ENCODE data around the gene STEAP1.
"Not testable (repeated sequence)": the region's sequence is repeated elsewhere in the genome, so short reads cannot be mapped to it uniquely, and the experiment has no call there.

Gene STEAP1

GRCh38 chr7:90153943-90154771 is at the start of gene STEAP1:
Gene STEAP1 (plus strand): TSS chr7:90154469. CDS start chr7:90159789, 5,320 bp downstream.
- H3K9me3 ChIP-seq (ENCODE audit: control insufficient read depth, insufficient read depth, low read length); H3K4me1 ChIP-seq (ENCODE audit: insufficient read depth, low read length); H3K36me3 ChIP-seq (ENCODE audit: insufficient read depth, low read length): not testable (repeated sequence)
- peak within 1 kb of the TSS; percentile 73 for H3K9ac ChIP-seq (ENCODE audit: low read depth, low read length)

- not testable (repeated sequence) for H3K4me1 ChIP-seq (ENCODE audit: insufficient read depth, low read length); H3K9ac ChIP-seq (ENCODE audit: low read depth, low read length); H3K9me3 ChIP-seq (ENCODE audit: control insufficient read depth, insufficient read depth, low read length); H3K36me3 ChIP-seq (ENCODE audit: insufficient read depth, low read length)
Observed at GRCh38 chr7:90114972-90115371, 39.3 kb upstream of the STEAP1 start.

GRCh38 chr7:90118551-90119177 is 35.6 kb upstream of the STEAP1 start:
- H3K4me1 ChIP-seq (ENCODE audit: insufficient read depth, low read length); H3K36me3 ChIP-seq (ENCODE audit: insufficient read depth, low read length); H3K9me3 ChIP-seq (ENCODE audit: control insufficient read depth, insufficient read depth, low read length): not testable (repeated sequence)
- H3K9ac ChIP-seq (ENCODE audit: low read depth, low read length): peak overlapping the region; percentile 63

- Histone ChIP-seq H3K4me1 (ENCODE audit: insufficient read depth, low read length) (no peaks in the 10 kb centered on the region), H3K36me3 (ENCODE audit: insufficient read depth, low read length) (no peaks in the 10 kb centered on the region), H3K9ac (ENCODE audit: low read depth, low read length) (peak overlapping the region; percentile 63), H3K9me3 (ENCODE audit: control insufficient read depth, insufficient read depth, low read length) (no peaks in the 10 kb centered on the region)
Observed at GRCh38 chr7:90119178-90119971, 34.9 kb upstream of the STEAP1 start.

GRCh38 chr7:90120205-90120604 is 34.1 kb upstream of the STEAP1 start:
- H3K9ac ChIP-seq (ENCODE audit: low read depth, low read length); H3K9me3 ChIP-seq (ENCODE audit: control insufficient read depth, insufficient read depth, low read length); H3K36me3 ChIP-seq (ENCODE audit: insufficient read depth, low read length); H3K4me1 ChIP-seq (ENCODE audit: insufficient read depth, low read length): not testable (repeated sequence)

- not testable (repeated sequence) for H3K4me1 ChIP-seq (ENCODE audit: insufficient read depth, low read length); H3K9ac ChIP-seq (ENCODE audit: low read depth, low read length); H3K9me3 ChIP-seq (ENCODE audit: control insufficient read depth, insufficient read depth, low read length); H3K36me3 ChIP-seq (ENCODE audit: insufficient read depth, low read length)
Observed at GRCh38 chr7:90131746-90132145, 22.5 kb upstream of the STEAP1 start.

- not testable (repeated sequence) for H3K9me3 ChIP-seq (ENCODE audit: control insufficient read depth, insufficient read depth, low read length); H3K4me1 ChIP-seq (ENCODE audit: insufficient read depth, low read length); H3K9ac ChIP-seq (ENCODE audit: low read depth, low read length); H3K36me3 ChIP-seq (ENCODE audit: insufficient read depth, low read length)
Observed at GRCh38 chr7:90147079-90147960, 6.9 kb upstream of the STEAP1 start.

- not testable (repeated sequence) for H3K4me1 ChIP-seq (ENCODE audit: insufficient read depth, low read length); H3K9me3 ChIP-seq (ENCODE audit: control insufficient read depth, insufficient read depth, low read length); H3K9ac ChIP-seq (ENCODE audit: low read depth, low read length); H3K36me3 ChIP-seq (ENCODE audit: insufficient read depth, low read length)
Observed at GRCh38 chr7:90149428-90149827, 4.8 kb upstream of the STEAP1 start.

- H3K4me1 ChIP-seq (ENCODE audit: insufficient read depth, low read length); H3K9ac ChIP-seq (ENCODE audit: low read depth, low read length); H3K36me3 ChIP-seq (ENCODE audit: insufficient read depth, low read length); H3K9me3 ChIP-seq (ENCODE audit: control insufficient read depth, insufficient read depth, low read length): not testable (repeated sequence)
Observed at GRCh38 chr7:90151884-90152283, 2.4 kb upstream of the STEAP1 start.

- not testable (repeated sequence) for H3K36me3 ChIP-seq (ENCODE audit: insufficient read depth, low read length); H3K9ac ChIP-seq (ENCODE audit: low read depth, low read length)
Observed at GRCh38 chr7:90152642-90153253, 1.5 kb upstream of the STEAP1 start.

GRCh38 chr7:90155206-90155605 is 937 bp downstream of the STEAP1 start:
- Histone ChIP-seq H3K36me3 (ENCODE audit: insufficient read depth, low read length) (no peaks in the 10 kb centered on the region), H3K9ac (ENCODE audit: low read depth, low read length) (no peak overlapping the region), H3K9me3 (ENCODE audit: control insufficient read depth, insufficient read depth, low read length) (no peaks in the 10 kb centered on the region), H3K4me1 (ENCODE audit: insufficient read depth, low read length) (no peaks in the 10 kb centered on the region)

More at GRCh38 chr7:90152642-90153253, 1.5 kb upstream of the STEAP1 start:
- H3K4me1 ChIP-seq (ENCODE audit: insufficient read depth, low read length); H3K9me3 ChIP-seq (ENCODE audit: control insufficient read depth, insufficient read depth, low read length): not testable (repeated sequence)

- H3K36me3 ChIP-seq (ENCODE audit: insufficient read depth, low read length); H3K9me3 ChIP-seq (ENCODE audit: control insufficient read depth, insufficient read depth, low read length); H3K4me1 ChIP-seq (ENCODE audit: insufficient read depth, low read length); H3K9ac ChIP-seq (ENCODE audit: low read depth, low read length): not testable (repeated sequence)
Observed at GRCh38 chr7:90157331-90157730, 3.1 kb downstream of the STEAP1 start.

- H3K4me1 ChIP-seq (ENCODE audit: insufficient read depth, low read length); H3K9me3 ChIP-seq (ENCODE audit: control insufficient read depth, insufficient read depth, low read length); H3K9ac ChIP-seq (ENCODE audit: low read depth, low read length); H3K36me3 ChIP-seq (ENCODE audit: insufficient read depth, low read length): not testable (repeated sequence)
Observed at GRCh38 chr7:90157761-90158350, 3.6 kb downstream of the STEAP1 start.
